HG03342 (cell line): ENCODE results near the gene EOLA2.
"Not testable (repeated sequence)": the region's sequence is repeated elsewhere in the genome, so short reads cannot be mapped to it uniquely, and the experiment has no call there.

Source experiments
- ATAC-seq: cut with Tn5 transposase; IDR thresholded peaks from one replicate; pipeline ENCODE4 v1.9.1; 2021; ENCODE audit warnings: mild to moderate bottlenecking, moderate library complexity; ENCODE audit not compliant: unreplicated experiment

The EOLA2 gene

DNA sequence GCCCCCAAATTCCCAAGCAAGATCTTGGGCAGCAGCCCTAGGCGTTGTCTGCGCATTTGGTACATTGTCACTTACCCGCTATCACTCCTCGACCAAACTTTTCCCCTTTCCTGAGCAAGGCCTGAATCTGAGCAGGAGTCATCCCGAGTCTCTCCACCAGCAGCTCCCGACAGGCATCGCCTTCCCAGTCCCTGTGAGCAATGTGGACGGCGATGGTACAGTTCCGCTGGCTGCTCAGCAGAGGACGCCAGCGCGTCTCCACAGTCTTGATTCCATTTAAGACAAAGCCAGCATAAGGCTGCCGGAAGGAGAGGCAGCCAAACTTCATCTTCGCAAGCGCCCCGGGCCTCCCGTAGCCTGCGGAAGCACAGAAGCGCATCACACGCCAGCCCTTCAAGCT is 4.7 kb downstream of the EOLA2 start:
- not testable (repeated sequence) for ATAC-seq

DNA sequence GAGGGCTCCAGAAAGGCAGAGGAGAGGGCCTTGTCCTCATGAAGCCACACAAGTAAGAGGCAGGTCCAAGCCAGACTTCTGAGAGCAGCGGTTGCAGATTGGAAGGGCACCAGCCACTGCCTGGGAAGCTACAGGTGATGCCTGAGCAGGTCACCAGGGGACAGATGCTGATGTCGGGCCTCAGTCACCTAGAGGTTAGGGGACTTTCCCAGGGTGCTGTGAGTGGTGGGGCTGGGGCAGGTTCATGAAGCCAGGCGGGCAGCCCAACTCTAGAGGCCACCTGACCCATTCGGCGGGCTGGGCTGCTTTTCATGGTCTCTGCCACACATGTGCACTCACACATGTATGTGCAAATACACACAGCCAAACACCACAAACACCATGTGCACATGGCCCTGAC is 5.3 kb downstream of the EOLA2 start:
- ATAC-seq = not testable (repeated sequence)

DNA sequence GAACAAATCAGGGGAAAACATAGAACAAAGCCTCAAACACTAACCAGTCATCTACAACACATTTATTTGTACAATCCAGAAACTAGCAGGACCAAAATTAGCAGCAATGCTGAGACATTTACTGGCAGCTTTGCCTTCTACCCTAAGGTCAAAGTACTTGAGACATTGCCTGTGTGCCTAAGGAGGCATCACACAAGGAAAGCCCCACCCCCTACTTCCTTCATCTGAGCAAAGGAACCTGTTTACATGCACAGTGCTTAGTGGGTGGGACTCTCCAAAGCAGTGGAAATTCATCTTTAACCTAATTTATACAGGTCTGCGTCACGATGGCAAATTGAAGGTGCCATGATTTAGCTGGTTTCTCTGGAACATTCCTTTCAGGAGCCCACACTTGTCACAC is 6.1 kb downstream of the EOLA2 start:
- ATAC-seq = not testable (repeated sequence)

DNA sequence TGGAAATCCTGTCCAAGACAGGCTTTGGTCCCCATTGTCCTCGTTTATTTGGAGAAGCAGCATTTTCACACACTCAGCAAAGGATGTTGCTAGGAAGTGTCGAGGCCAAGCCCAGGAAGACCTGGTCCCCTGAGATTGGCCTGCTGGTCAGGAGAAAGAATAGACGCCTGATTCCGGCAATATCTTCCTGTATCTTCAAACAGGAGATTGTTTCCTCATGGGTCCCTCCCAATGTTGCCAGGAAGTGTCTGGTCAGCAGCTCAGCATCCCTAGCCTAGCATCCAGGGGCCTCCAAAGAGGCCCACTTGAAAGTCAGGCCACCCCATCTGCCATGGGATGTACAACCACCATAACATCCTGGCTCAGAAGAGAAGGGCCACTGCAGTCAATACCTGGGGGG is 6.9 kb downstream of the EOLA2 start:
- not testable (repeated sequence) for ATAC-seq

DNA sequence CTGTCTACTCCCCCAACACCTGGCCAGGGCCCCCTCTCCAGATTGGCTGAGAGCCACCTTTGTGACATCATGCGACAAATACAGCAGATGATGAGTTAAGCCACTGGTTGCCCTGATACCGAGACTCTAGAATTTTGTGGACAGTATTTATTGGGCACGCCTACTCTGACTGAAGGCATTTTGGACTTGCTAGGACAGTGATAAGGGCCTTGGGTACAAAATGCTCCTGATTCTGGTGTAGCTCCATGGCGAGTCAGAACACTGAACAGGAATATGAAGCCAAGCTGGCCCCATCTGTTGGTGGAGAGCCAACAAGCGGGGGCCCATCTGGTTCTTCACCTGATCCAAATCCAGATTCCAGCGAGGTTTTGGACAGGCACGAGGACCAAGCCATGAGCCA is 8.9 kb downstream of the EOLA2 start, which contains the start of gene HSFX4:
Gene HSFX4, plus strand, starts transcription at position 174 of the 400 bp plus-strand sequence. Its CDS starts 72 bp downstream, at position 246.
- not testable (repeated sequence) for ATAC-seq

DNA sequence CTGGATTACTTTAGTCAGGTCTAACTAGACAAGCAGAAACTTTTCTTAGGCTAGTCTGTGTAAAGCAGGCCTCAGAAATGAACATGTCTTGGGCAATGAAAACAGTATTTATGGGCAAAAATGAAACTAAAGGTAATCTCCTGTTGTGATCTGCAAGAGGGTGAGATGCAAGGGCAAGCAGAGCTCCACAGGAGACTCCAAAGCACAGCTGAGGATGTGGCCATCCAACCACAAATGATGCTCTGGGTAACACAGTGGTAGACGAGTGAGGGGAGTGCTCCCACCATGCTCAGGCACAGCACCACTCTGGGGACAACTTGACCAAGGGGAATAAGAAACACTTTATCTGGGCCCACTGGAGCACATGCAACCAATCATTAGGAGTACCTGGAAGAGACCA is 9.7 kb downstream of the EOLA2 start:
- ATAC-seq = not testable (repeated sequence)

DNA sequence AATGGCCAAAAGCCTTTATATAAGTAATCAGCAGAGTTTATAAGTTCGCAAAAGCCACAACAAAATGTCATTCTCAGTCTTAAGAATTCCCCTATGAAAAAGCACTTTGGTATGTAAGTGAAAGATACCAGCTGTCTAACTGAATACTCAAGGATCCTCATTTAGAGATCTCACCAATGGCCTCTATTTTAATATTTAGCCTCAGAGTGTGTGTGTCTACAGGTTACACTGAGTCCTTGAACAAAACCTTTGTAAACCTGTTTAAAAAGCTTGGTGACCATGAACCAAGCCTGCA is 10.4 kb downstream of the EOLA2 start:
- not testable (repeated sequence) for ATAC-seq

DNA sequence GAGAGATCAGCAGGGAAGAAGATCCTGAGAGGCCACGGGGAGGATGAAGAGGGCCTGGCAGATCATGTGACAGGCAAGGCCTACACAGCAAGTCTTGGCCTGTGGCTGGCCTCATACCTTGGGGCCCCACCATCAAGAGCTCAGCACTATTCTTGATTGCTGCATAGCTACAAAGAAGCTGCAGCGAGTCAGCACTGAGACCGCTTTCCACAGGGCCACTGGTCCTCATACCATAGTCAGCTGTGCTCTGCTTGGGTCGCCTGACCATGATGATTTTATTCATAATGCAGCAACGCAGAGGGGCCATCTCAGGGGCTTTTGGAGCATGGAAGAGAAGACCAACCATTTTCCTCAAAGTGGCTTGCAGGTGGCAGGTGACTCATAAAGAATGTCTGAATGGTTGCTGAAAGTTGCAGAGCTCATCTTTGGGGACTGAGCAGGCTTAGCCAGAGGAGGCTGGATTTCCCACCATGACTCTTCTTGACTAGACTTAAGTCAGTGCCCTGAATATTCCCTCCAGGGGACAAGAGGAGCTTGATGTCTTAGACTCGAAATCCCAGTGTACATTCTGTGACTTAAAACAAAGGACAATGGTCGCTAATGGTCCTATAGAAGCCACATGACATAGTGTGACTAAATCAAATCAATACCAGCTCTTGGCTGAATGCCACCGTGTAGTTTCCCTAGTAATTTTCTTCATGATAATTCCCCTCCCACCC is 10.9 kb downstream of the EOLA2 start:
- ATAC-seq = not testable (repeated sequence)

DNA sequence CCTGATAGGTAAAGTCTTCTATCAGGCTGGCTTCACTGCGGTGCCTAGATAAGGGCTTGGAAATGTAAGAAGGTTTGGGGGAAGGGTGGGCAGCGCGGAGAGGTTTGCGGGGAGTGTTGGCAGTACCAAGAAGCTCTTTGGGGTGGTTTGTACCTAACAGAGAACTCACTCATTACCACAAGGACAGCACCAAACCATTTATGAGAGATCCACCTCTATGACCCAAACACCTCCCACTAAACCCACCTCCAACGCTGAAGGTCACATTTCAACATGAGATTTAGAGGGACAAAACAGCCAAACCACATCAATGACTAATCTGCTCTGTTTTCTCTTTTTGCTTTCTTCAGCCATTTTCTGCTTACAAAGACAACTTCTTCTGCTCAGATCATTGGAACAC is 13.9 kb downstream of the EOLA2 start:
- ATAC-seq = not testable (repeated sequence)

DNA sequence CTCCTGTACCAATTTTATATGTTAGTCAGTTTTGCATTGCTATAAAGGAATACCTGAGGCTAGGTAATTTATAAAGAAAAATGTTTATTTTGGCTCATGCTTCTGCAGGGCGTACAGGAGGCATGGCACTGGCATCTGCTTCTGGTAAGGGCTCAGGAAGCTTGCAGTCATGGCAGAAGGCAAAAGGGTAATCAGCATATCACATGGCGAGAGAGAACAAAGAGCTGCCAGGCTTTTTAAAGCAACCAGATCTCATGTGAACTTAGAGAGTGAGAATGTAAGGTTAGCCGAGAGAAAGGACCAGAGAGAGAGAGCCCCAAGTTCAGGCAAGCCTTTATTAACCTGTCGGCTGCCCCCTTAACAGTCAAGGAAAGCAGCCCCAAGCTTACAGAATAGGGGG is 14.5 kb downstream of the EOLA2 start:
- ATAC-seq = not testable (repeated sequence)

DNA sequence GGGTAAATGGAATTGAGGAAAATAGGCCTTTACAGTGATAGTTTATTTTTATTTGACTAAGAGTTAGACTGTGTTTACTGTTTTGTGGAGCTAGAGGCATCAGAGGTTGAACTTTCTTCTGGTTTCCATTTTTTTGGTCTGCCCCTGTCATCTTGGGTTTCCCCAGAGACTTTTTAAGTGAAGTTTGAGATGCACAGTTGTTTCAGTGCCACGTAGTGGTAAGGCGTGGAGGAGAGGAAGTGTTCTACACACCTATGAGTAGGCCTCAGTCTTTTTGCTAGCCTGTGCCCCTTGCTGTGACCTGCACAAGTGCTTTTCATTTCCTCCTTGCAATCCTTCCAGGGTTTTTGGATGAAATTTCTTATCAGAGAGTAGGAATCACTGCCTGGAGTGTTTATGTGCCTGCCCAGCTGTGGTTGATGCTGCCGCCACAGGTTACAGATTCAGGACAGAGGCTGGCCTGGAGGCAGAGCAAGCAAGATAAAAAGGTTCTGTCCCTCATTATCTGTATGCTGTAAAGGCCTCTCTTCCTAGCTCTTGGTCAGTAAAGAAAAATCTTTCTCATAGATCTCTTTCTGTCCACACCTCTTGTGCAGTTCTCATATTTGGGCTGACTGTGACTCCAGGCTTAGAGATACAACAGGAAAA is 21.4 kb downstream of the EOLA2 start:
- peak; percentile 78 for ATAC-seq

DNA sequence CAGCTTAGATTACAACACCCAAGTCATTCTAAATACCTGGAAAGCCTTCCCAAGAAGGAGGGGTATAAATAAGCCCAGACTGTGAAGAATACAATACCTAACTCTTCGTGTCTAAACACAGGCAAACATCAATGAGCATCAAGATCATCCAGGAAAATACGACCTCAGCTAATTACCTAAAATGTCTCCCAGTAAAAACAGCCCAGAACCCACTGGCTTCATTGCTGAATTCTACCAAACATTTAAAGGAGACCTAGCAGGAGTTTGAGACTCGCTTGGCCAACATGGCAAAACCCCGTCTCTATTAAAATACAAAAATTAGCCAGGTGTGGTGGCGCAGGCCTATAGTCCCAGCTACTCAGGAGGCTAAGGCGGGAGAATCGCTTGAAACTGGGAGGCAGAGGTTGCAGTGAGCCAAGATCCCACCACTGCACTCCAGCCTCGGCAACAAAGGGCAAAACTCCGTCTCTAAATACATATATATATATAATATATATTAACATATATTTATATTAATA is 28.1 kb downstream of the EOLA2 start:
- peak; percentile 31 for ATAC-seq

DNA sequence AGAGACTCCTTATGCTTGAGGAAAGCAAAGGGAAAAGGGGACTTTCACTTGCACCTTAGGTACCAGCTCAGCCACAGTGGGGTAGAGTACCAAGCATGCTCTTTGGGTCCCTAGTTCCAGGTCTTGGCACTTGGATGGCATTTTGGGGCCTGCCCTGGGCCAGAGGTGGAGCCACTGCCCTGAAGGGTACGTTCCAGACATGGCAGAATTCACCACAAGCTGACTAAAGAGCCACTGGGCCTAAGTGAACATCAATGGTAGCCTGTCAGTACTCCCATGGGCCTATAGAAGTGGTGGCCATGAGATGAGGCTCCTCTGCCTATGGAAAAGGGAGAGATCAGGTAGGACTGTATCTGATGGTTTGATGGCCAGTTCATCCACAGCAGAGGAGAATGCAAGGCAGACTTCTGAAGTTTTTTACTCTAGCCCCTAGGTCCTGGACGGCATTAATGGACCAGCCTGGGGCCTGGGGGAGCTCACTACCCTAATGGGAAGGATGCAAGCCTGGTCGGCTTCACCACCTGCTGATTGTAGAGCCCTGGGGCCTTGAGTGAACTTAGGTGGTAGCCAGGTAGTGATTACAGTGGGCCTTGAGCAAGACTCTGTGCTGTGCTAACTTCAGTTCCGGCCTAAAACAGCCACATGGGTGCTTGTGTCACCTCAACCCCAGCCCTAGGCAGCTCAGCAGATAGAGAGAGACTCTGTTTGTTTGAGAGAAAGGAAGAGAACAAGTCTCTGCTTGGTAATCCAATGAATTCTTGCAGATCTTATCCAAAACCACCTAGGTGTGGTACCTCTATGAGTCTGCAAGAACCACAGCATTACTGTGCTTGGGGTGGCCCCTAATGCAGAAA is 28.7 kb downstream of the EOLA2 start:
- peak; percentile 41 for ATAC-seq

DNA sequence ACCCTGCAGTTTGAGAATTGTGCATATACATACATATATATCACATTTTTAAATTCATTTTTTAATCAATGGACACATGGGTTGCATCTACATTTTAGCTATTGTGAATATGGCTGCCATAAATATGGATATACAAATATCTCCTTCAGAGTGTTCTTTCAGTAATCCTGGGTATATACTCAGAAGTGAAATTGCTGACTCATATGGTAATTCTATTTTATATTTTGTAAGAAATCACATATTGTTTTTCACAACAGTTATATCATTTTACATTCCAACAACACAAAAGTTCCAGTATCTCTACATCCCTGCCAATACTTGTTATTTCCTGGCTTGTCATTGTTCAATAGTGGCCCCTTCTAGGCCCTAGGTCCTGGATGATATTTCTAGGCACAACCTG is 29.6 kb downstream of the EOLA2 start:
- no peak for ATAC-seq

DNA sequence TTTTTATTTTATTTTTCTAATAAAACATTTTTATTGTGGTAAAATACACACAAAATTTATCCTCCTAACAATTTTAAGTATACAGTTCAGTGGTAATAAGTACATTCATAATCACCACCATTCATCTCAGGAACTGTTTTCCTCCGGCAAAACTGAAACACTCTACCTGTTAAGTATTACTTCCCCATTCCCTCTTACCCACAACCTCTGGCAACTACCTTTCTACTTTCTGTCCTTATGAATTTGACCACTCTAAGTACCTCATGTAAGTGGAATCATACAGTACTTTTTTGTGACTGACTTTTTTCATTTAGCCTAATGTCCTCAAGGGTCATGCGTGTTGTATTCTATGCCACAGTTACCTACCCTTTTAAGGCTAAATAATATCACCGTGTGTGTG is 30.0 kb downstream of the EOLA2 start:
- peak; percentile 57 for ATAC-seq

DNA sequence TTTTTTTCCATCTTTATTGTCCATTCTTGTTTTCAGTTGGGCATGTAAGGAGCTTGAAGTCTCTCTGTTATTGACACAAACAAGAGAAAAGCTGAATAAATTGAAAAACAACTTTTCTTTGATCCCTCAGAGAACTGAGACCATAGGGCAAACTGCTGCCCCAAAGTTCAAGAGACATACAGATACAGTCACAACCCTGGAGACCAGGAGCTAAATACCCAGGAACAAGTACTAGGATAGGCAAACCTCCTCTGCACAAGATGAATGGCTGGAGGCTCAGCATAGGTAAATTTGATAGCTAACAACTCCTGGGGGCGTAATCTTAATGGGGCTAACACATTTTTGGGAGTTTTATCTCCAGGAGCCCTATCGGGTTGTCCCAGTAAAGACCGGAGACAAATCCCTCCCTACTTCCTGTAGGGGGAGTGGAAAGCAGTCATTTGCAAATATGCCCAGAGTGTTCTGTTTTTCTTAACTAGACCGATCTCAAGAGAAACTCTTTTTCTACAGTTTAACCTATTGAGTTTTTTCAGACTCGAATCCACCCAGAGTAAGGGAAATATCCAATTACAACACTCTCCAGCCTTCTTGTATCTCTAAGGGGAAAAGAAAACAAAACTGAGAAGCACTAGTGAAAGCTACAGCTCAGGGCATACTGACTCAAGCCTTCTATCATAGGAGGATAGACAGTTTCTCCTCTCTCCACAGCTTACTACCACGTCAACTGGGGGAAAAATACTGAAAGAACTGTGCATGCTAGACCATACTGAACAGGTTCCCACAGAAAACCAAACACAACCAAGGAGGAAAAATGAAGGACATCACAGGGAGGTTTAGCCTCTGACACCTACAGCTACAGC is 34.2 kb downstream of the EOLA2 start:
- ATAC-seq = peak; percentile 67

DNA sequence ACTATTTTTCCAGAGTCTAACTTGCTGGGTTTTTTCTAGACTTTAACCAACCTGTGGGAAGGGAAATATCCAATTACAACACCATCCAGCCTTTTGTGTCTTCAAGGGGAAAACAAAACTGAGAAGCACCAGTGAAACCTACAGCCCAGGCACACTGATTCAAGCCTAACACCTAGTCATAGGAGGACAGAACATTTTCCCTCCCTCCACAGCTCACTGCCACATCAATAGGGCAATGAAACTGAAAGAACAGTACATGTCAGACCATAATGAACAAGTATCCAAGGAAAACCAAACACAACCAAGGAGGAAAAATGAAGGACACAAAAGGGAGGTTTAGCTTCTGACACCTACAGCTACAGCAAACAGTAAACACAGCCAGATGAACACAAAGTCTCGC is 39.7 kb downstream of the EOLA2 start:
- no peak for ATAC-seq

DNA sequence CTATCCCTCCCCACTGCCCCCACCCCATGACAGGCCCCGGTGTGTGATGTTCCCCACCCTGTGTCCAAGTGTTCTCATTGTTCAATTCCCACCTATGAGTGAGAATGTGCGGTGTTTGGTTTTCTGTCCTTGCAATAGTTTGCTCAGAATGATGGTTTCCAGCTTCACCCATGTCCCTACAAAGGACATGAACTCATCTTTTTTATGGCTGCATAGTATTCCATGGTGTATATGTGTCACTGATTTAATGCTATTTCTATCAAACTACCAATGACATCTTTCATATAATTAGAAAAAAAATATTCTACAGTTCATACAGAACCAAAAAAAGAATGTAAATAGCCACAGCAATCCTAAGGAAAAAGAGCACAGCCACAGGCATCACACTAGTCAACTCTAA is 47.5 kb downstream of the EOLA2 start:
- not testable (repeated sequence) for ATAC-seq
